ENCODE measurements around the gene VTI1A.

The VTI1A gene

DNA sequence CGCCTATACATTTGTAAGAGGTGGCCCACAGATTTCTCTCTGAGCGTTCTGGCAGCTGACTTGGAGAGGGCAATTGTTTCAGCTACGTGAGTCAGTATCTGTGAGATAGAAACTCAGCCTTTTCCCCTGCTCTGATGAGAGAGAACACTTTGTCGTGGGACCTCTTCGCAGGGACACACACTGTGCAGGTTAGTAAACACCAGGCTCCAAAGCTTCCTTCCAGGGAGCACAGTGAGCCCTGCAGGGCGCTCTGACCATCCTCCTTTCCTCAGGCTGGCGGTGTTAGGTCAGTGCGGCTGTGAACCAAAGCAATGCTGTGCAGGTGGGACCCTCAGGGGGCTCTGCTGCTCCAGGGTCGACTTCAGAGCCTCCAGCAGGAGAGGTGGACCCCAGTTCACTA lies 350.8 kb downstream of the VTI1A start:
- DNase-seq (ENCODE audit: low read depth, low spot score) = no peak
- H3K4me3 ChIP-seq (ENCODE audit: low read depth, low read length) = no peak overlapping the region
- TF ChIP-seq, protein P1, sequence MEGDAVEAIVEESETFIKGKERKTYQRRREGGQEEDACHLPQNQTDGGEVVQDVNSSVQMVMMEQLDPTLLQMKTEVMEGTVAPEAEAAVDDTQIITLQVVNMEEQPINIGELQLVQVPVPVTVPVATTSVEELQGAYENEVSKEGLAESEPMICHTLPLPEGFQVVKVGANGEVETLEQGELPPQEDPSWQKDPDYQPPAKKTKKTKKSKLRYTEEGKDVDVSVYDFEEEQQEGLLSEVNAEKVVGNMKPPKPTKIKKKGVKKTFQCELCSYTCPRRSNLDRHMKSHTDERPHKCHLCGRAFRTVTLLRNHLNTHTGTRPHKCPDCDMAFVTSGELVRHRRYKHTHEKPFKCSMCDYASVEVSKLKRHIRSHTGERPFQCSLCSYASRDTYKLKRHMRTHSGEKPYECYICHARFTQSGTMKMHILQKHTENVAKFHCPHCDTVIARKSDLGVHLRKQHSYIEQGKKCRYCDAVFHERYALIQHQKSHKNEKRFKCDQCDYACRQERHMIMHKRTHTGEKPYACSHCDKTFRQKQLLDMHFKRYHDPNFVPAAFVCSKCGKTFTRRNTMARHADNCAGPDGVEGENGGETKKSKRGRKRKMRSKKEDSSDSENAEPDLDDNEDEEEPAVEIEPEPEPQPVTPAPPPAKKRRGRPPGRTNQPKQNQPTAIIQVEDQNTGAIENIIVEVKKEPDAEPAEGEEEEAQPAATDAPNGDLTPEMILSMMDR (IDR thresholded peaks at IDR 0.05; ENCODE audit: insufficient read depth, low read length, missing control alignments) = no peak
- CTCF ChIA-PET = no interaction called here
- POLR2A ChIA-PET = no interaction called here

DNA sequence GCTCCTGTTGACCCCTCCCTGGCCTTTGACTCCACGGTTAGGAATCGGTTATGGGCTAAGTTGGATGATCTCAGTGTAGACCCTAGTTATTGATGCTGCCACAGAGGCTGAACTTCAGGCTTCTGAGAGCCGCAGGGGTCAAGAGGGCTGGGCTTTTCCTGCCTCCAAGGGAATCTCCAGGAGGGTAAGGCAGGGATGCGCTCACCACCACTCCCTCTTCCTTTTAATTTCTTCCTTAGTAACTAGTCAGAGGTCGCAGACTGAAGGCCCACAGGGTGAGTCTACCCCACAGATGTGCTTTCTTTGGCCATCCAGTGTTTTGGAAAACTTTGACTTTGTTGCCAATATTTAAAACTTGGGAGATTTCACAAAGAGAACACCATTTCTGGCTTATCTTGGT lies 352.0 kb downstream of the VTI1A start:
- CTCF ChIA-PET = no interaction called here
- DNase-seq (ENCODE audit: low read depth, low spot score) = no peak

DNA sequence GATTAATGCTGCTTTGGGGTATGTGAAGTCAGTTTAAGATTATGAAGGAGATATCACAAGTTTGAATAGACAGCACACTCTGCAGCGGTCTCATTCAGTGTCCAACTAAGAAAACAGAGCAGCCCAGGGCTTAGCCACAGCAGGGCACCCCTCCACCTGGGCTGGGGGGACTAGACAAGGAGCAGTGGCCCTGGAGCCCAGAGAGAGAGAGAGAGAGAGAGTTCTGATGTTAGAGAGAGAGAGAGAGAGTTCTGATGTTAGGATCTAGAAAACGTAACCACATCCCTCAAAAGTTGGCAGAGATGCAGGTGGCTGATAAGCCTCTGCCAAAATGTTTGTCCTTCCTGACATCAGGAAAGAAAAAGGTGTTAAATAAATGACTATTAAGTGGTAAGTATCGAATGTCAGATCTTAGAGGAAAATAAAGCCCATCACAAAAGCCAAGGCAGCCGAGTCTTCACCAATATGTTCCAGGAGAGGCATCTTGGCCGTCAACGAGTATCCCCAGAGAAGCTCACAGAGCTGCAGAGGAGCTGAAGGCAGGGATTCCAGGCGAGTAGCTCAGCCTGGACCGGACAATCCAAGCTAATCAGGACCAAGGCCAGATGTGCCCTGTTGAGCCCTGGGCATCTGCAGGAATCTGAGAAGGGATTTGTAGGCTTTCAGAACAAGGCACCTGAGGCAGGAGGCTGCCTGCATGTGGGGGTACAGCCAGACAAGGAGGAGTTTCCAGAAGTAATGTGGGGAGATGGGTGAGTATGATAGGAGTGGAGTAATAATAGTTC lies 352.9 kb downstream of the VTI1A start:
- no peak for DNase-seq (ENCODE audit: low read depth, low spot score)
- H3K4me3 ChIP-seq (ENCODE audit: low read depth, low read length) = no peak overlapping the region
- ChIA-PET POLR2A (no interaction called here), CTCF (no interaction called here)
- TF ChIP-seq, protein P1 (IDR thresholded peaks at IDR 0.05; ENCODE audit: insufficient read depth, low read length, missing control alignments) = no peak

More for the DNA sequence above, 352.0 kb downstream of the VTI1A start:
- TF ChIP-seq, protein P1 (IDR thresholded peaks at IDR 0.05; ENCODE audit: insufficient read depth, low read length, missing control alignments) = no peak
- POLR2A ChIA-PET = no interaction called here
- H3K4me3 ChIP-seq (ENCODE audit: low read depth, low read length) = no peak overlapping the region

DNA sequence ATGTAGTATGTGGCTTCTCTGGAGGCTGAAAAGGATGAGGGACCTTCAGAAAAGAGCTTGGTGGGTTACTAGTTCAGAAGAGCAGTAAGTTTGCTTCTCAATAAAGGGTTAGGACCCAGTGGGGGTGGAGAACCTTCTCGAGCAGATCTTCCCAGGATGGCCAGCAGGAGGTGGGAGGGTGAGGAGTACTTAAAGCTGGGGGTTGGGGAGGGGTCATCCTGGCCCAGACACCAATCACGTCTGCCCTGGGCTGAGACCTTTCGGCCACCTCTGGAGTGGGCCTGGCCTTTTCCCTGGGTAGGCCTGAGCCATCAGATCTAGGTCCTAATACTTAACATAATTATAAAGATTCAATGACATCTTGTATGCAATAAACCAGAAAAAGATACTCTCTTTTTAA lies 354.0 kb downstream of the VTI1A start:
- ChIA-PET POLR2A (no interaction called here), CTCF (interaction anchor here (0.8 kb wide), 1 partner anchor 584 kb away, joined by 3 read pairs; no protein-coding TSS in a partner anchor)
- TF ChIP-seq, protein P1 (IDR thresholded peaks at IDR 0.05; ENCODE audit: insufficient read depth, low read length, missing control alignments) = no peak
- no peak overlapping the region for H3K4me3 ChIP-seq (ENCODE audit: low read depth, low read length)
- no peak for DNase-seq (ENCODE audit: low read depth, low spot score)

DNA sequence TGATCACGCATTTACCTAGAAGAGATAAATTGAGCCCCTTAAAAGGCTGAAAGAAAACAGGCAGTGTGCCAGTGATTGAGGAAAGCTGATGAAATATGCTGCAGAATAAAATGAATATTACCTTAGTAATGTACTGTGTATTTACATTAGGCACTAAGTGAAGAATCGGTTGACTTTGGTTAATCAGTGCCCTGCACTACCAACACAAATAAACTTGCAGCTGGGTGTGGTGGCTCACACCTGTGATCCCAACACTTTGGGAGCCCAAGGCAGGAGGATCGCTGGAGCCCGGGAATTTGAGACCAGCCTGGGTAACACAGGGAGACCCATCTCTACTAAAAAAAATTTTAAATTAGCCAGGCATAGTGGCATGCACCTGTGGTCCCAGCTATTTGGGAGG lies 354.7 kb downstream of the VTI1A start:
- TF ChIP-seq, protein P1 (IDR thresholded peaks at IDR 0.05; ENCODE audit: insufficient read depth, low read length, missing control alignments) = no peak
- POLR2A ChIA-PET = no interaction called here
- CTCF ChIA-PET = interaction anchor here (0.8 kb wide), 1 partner anchor 584 kb away, joined by 3 read pairs; no protein-coding TSS in a partner anchor
- DNase-seq (ENCODE audit: low read depth, low spot score) = no peak
- H3K4me3 ChIP-seq (ENCODE audit: low read depth, low read length) = no peak overlapping the region

DNA sequence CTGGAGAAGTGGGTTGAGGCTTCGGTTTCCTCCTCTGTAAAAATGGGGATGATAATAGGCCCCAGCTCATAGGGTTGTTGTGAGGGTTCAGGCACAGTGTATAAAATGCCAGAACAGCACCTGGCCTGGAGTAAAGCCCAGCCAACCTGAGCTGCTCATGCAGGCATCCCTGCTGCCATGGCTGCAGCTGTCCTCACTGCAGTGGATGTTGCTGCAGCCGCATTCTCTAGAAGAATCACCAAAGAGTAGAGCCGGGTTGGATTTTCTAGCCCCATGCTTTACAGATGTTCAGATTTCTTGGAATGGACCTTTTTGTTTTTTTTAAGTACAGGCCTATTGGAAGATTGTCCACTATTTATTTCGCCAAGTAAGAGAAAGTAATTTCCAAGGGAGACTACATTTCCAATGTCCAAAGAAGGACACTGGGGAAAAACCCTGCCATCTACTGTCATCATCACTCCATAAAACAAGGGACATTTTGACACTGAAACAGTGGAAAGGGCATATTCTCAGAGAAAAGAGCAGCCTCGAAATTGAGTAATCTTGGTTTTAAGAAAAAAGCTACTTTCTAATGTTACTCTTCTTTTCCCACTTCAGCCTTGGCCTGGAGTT lies 355.5 kb downstream of the VTI1A start:
- ChIA-PET CTCF (no interaction called here), POLR2A (no interaction called here)
- no peak overlapping the region for H3K4me3 ChIP-seq (ENCODE audit: low read depth, low read length)
- no peak for DNase-seq (ENCODE audit: low read depth, low spot score)
- TF ChIP-seq, protein P1 (IDR thresholded peaks at IDR 0.05; ENCODE audit: insufficient read depth, low read length, missing control alignments) = no peak
